A673 (cell line): ENCODE data around the gene ADAMTS6. TPM values are rescaled to one million over a fixed set of nuclear protein-coding genes. Genes with fewer than 3 reads are reported as not detected.
A peak's percentile ranks its signal among the peaks of the same experiment; 100 is the strongest.

Source experiments
- BruUV-seq: library from RNA; stranded (reverse); fragments of 400-500 nt; replicated peaks from 2 replicates; lab custom pipeline; 2021; lab: Mats Ljungman, UMichigan
- CTCF ChIA-PET: fragments of 300-600 bp; sonication (Branson Sonifier 250); formaldehyde crosslinking; loops from one replicate; lab custom pipeline; 2022; ENCODE audit warnings: antibody characterized with exemption; lab: Charles Lee
- POLR2A ChIA-PET: fragments of 300-600 bp; sonication (Branson Sonifier 250); formaldehyde crosslinking; loops from one replicate; lab custom pipeline; 2022; ENCODE audit warnings: antibody characterized with exemption; ENCODE audit not compliant: low non-redundant PET; lab: Charles Lee
- DNase-seq: peaks from one replicate; pipeline ENCODE4 v3.0.0-alpha.2; 2015; ENCODE audit warnings: low spot score
- H3K27ac ChIP-seq: fragments of 200-600 bp; sonication (generic); 2 replicates; pipeline ENCODE4 v1.5.1; 2016; ENCODE audit warnings: mixed run types, low read depth, mild to moderate bottlenecking, mixed read lengths, antibody characterized with exemption, low read length; ENCODE audit not compliant: poor library complexity, severe bottlenecking
- H3K27me3 ChIP-seq: fragments of 200-600 bp; sonication (generic); replicated peaks from 2 replicates; pipeline ENCODE4 v1.6.1; 2017; ENCODE audit warnings: mixed run types, low read depth, mild to moderate bottlenecking, mixed read lengths, antibody characterized with exemption, low read length; ENCODE audit not compliant: insufficient read depth, poor library complexity
- H3K36me3 ChIP-seq: fragments of 200-600 bp; sonication (generic); 2 replicates; pipeline ENCODE4 v1.6.1; 2016; ENCODE audit warnings: mixed run types, mild to moderate bottlenecking, mixed read lengths, antibody characterized with exemption, low read length; ENCODE audit not compliant: insufficient read depth, poor library complexity, severe bottlenecking
- H3K4me1 ChIP-seq: fragments of 200-600 bp; sonication (generic); 2 replicates; pipeline ENCODE4 v1.6.1; 2017; ENCODE audit warnings: mixed run types, mild to moderate bottlenecking, mixed read lengths, antibody characterized with exemption, low read length; ENCODE audit not compliant: insufficient read depth, poor library complexity, severe bottlenecking
- H3K4me3 ChIP-seq: fragments of 200-600 bp; sonication (generic); 2 replicates; pipeline ENCODE4 v1.5.1; 2016; ENCODE audit warnings: low read depth, mixed run types, mild to moderate bottlenecking, mixed read lengths, low read length; ENCODE audit not compliant: poor library complexity, severe bottlenecking
- H3K9me3 ChIP-seq: fragments of 200-600 bp; sonication (generic); 2 replicates; pipeline ENCODE4 v1.6.1; 2016; ENCODE audit warnings: mixed run types, low read depth, mild to moderate bottlenecking, mixed read lengths, antibody characterized with exemption, low read length; ENCODE audit not compliant: poor library complexity, severe bottlenecking
- EZH2 ChIP-seq: fragments of 200-600 bp; sonication (generic); IDR thresholded peaks from 2 replicates; pipeline ENCODE4 v1.6.1; 2017; ENCODE audit warnings: borderline replicate concordance, low read depth, mild to moderate bottlenecking, mixed read lengths, antibody characterized with exemption, low read length; ENCODE audit not compliant: poor library complexity, severe bottlenecking
- intact Hi-C: fragments of 100-400 bp; cut with micrococcal nuclease; formaldehyde crosslinking; loops from one replicate; pipeline ENCODE4 v1.10.0; 2022; ENCODE audit not compliant: unreplicated experiment
- total RNA-seq: library from RNA; stranded (reverse); gene quantifications from 2 replicates; pipeline ENCODE4 v1.2.3, GENCODE V29; 2021
- TF ChIP-seq, protein P1 (sequence below): fragments of 300-800, 200-600 bp; sonication (generic); conservative IDR thresholded peaks from 2 replicates; pipeline ENCODE4 v1.5.1; 2017; ENCODE audit warnings: low read depth, mild to moderate bottlenecking, antibody characterized with exemption, low read length, moderate library complexity, mixed read lengths

The ADAMTS6 gene
- total RNA-seq, 1 experiment from 2014 or later: 2.6 TPM

DNA sequence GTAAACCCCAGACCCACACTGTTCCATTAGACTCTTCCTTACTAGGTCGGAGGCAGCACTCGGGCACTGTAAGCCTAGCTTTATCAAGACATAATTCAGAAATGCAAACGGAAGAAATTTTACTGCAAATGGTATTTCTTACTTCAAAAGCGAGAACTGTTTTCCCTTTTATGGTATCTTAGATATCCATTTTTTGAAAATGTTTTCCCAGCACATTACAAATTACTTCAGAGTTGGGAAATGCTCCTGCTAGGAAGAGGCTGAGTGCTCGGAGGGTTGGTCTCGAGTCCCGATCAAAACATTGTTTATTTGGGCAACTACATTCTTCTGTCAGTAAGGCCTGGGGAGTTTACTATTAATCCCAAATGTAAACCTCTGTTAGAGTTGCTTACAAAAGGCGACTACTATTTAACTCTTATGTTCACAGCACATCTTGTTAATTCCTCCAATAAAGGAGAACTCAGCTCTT lies 380.1 kb downstream of the ADAMTS6 start:
- H3K4me1 ChIP-seq: peaks cover 6% of the 10 kb centered on the region
- no peak for DNase-seq
- no TSS peak for BruUV-seq
- TF ChIP-seq EZH2: no peak
- TF ChIP-seq, protein P1, sequence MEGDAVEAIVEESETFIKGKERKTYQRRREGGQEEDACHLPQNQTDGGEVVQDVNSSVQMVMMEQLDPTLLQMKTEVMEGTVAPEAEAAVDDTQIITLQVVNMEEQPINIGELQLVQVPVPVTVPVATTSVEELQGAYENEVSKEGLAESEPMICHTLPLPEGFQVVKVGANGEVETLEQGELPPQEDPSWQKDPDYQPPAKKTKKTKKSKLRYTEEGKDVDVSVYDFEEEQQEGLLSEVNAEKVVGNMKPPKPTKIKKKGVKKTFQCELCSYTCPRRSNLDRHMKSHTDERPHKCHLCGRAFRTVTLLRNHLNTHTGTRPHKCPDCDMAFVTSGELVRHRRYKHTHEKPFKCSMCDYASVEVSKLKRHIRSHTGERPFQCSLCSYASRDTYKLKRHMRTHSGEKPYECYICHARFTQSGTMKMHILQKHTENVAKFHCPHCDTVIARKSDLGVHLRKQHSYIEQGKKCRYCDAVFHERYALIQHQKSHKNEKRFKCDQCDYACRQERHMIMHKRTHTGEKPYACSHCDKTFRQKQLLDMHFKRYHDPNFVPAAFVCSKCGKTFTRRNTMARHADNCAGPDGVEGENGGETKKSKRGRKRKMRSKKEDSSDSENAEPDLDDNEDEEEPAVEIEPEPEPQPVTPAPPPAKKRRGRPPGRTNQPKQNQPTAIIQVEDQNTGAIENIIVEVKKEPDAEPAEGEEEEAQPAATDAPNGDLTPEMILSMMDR: no peak
- POLR2A ChIA-PET: no interaction called here
- H3K36me3 ChIP-seq: no peaks in the 10 kb centered on the region
- intact Hi-C loops: loop anchor here (5.0 kb wide), 1 partner anchor 381 kb away; the partner anchor contains the start of gene ADAMTS6
- H3K27ac ChIP-seq: no peak overlapping the region
- H3K4me3 ChIP-seq: no peak overlapping the region
- CTCF ChIA-PET: interaction anchor here (1.0 kb wide), 1 partner anchor 382 kb away, joined by 4 read pairs; no protein-coding TSS in a partner anchor
- H3K9me3 ChIP-seq: no peaks in the 10 kb centered on the region
- H3K27me3 ChIP-seq: no peaks in the 10 kb centered on the region

DNA sequence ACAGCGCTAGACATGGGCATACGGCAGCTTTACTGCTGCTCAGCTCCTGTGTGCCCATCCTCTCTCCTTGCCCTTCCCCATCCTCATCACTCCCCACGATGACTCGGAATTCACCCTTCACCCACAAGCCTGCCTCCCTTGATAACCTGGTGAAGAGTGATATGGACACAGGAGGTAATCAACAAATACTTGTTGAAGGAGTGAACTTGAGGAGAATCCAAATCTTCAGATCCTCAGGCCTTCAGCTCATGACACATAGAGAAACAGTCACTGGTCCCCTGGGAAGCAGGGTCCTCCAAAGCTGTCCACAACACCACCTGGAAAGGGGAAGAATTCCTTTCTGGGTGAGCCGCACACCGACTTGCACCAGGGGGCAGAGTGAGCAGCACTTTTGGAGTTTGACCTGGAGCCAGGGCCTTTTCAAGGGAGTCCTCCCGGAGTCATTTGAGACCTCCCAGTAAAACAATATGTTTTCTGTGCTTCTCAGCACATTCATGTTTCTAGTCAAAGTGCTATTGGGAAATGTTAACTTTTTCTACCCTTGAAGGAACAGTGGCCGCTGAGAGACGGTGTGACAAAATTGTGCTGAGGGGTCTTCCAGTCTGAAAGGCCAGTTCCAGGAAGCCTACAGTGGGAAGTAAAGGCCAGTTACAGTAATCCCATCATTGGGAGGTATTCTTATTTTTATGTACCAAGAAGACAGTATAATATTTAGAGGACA lies 380.6 kb downstream of the ADAMTS6 start:
- peaks cover 6% of the 10 kb centered on the region for H3K4me1 ChIP-seq
- no peaks in the 10 kb centered on the region for H3K9me3 ChIP-seq
- intact Hi-C loops: loop anchor here (5.0 kb wide), 1 partner anchor 381 kb away; the partner anchor contains the start of gene ADAMTS6
- H3K36me3 ChIP-seq: no peaks in the 10 kb centered on the region
- H3K4me3 ChIP-seq: no peak overlapping the region
- DNase-seq: peak; percentile 69
- CTCF ChIA-PET: interaction anchor here (1.0 kb wide), 1 partner anchor 383 kb away, joined by 4 read pairs; no protein-coding TSS in a partner anchor
- POLR2A ChIA-PET: no interaction called here
- no peak overlapping the region for H3K27ac ChIP-seq
- BruUV-seq: no TSS peak
- no peaks in the 10 kb centered on the region for H3K27me3 ChIP-seq
- no peak for TF ChIP-seq EZH2
- TF ChIP-seq, protein P1: peak; percentile 72

Other genes with a start within 250 kb of the ADAMTS6 start
- 57.4 and 58.6 TPM in 2 replicates for gene CENPK, start 81.2 kb upstream of the ADAMTS6 start, total RNA-seq
- gene PPWD1, start 81.4 kb upstream of the ADAMTS6 start, total RNA-seq: 34.4 and 35.4 TPM in 2 replicates
- 12.9 and 15.6 TPM in 2 replicates for gene TRIM23, start 142.4 kb upstream of the ADAMTS6 start, total RNA-seq
- 3.7 and 4.5 TPM in 2 replicates for gene SHLD3, start 143.1 kb upstream of the ADAMTS6 start, total RNA-seq
- gene TRAPPC13, start 143.1 kb upstream of the ADAMTS6 start, total RNA-seq: 29.6 and 33.0 TPM in 2 replicates
- 19.1 and 19.8 TPM in 2 replicates for gene SGTB, start 240.2 kb upstream of the ADAMTS6 start, total RNA-seq
- 95.2 and 99.9 TPM in 2 replicates for gene NLN, start 240.3 kb upstream of the ADAMTS6 start, total RNA-seq